HEK293T (cell line): ENCODE data around the gene OSTM1.

ENCODE experiments used
- ARNT ChIP-seq: fragments of 450-650 bp; IDR thresholded peaks from 2 replicates; pipeline ENCODE4 v1.6.1; 2017; ENCODE audit warnings: mild to moderate bottlenecking
- BHLHE40 ChIP-seq: fragments of 450-650 bp; IDR thresholded peaks from 2 replicates; pipeline ENCODE4 v1.6.1; 2016; ENCODE audit warnings: mild to moderate bottlenecking, moderate library complexity, borderline replicate concordance
- ELF4 ChIP-seq: fragments of 450-650 bp; IDR thresholded peaks from 2 replicates; pipeline ENCODE4 v1.6.1; 2017; ENCODE audit warnings: antibody characterized with exemption
- FOXA1 ChIP-seq: fragments of 450-650 bp; IDR thresholded peaks from 2 replicates; pipeline ENCODE4 v1.6.1; 2016; ENCODE audit warnings: mild to moderate bottlenecking
- FOXM1 ChIP-seq: fragments of 450-650 bp; IDR thresholded peaks from 2 replicates; pipeline ENCODE4 v1.6.1; 2017; ENCODE audit warnings: mild to moderate bottlenecking, borderline replicate concordance
- SP1 ChIP-seq: fragments of 450-650 bp; IDR thresholded peaks from 2 replicates; pipeline ENCODE4 v1.6.1; 2017
- SUZ12 ChIP-seq: fragments of 450-650 bp; IDR thresholded peaks from 2 replicates; pipeline ENCODE4 v1.6.1; 2016; ENCODE audit warnings: mild to moderate bottlenecking
- ZNF384 ChIP-seq: fragments of 450-650 bp; IDR thresholded peaks from 2 replicates; pipeline ENCODE4 v1.6.1; 2016

GRCh38 chr6:108024427-108025073, 50.0 kb downstream of the OSTM1 start:
- TF ChIP-seq SUZ12 (no peak), FOXA1 (no peak), BHLHE40 (no peak), ELF4 (no peak), SP1 (no peak), ARNT (no peak), FOXM1 (no peak), ZNF384 (no peak)
